GM12873 (cell line): ENCODE measurements around the gene NALCN.

Experiments
- CTCF ChIP-seq: IDR thresholded peaks from 2 replicates; pipeline ENCODE4 v1.5.1; 2012; ENCODE audit warnings: low read depth, mild to moderate bottlenecking, moderate library complexity, low read length, control low read depth; ENCODE audit not compliant: insufficient read depth; ENCODE audit errors: missing control alignments

Gene NALCN

GRCh38 chr13:101121608-101122007, 294.7 kb downstream of the NALCN start:
- TF ChIP-seq CTCF = no peak

GRCh38 chr13:101120007-101120406, 296.3 kb downstream of the NALCN start:
- TF ChIP-seq CTCF = no peak

GRCh38 chr13:101116826-101117225, 299.5 kb downstream of the NALCN start:
- TF ChIP-seq CTCF = no peak

- no peak for TF ChIP-seq CTCF
Measured at GRCh38 chr13:101116341-101116740, 300.0 kb downstream of the NALCN start.

- no peak for TF ChIP-seq CTCF
Measured at GRCh38 chr13:101115762-101116171, 300.5 kb downstream of the NALCN start.

- no peak for TF ChIP-seq CTCF
Measured at GRCh38 chr13:101111894-101112293, 304.4 kb downstream of the NALCN start.

- no peak for TF ChIP-seq CTCF
Measured at GRCh38 chr13:101109005-101109404, 307.3 kb downstream of the NALCN start.

GRCh38 chr13:101098873-101099272, 317.4 kb downstream of the NALCN start:
- TF ChIP-seq CTCF = no peak
